Activated T-cell treated with anti-CD3 and anti-CD28 coated beads, Interleukin-2, amount 50 U/mL, for 4 hours (primary cell): ENCODE results near the gene AKR1C8. TPM values are rescaled to one million over a fixed set of nuclear protein-coding genes. Genes with fewer than 3 reads are reported as not detected.
"Not testable (repeated sequence)": the region's sequence is repeated elsewhere in the genome, so short reads cannot be mapped to it uniquely, and the experiment has no call there.

Source experiments
- ATAC-seq, 2 donors: fragments of 200-7000 bp; cut with Tn5 transposase; one replicate each; pipeline ENCODE4 v1.10.0; 2021
- DNase-seq: peaks from one replicate; pipeline ENCODE4 v3.0.0-alpha.2; 2020
- H3K27me3 Mint-ChIP-seq: one replicate; pipeline ENCODE4 v1.8.0; 2021; ENCODE audit warnings: low read depth, mixed read lengths
- H3K36me3 Mint-ChIP-seq: one replicate; pipeline ENCODE4 v1.8.0; 2022; ENCODE audit warnings: mixed read lengths; ENCODE audit not compliant: insufficient read depth
- H3K4me1 Mint-ChIP-seq: one replicate; pipeline ENCODE4 v1.8.0; 2021; ENCODE audit warnings: low read depth, mixed read lengths
- H3K4me3 Mint-ChIP-seq: one replicate; pipeline ENCODE4 v1.8.0; 2021; ENCODE audit warnings: mild to moderate bottlenecking, moderate library complexity, mixed read lengths
- H3K9me3 Mint-ChIP-seq: one replicate; pipeline ENCODE4 v1.8.0; 2021; ENCODE audit warnings: mixed read lengths
- total RNA-seq, 3 donors: library from RNA; stranded (reverse); gene quantifications; one replicate each; pipeline ENCODE4 v1.2.1, GENCODE V29; 2021

AKR1C8 gene
- total RNA-seq = not detected

- DNase-seq = no peak
- H3K9me3 Mint-ChIP-seq = no peaks in the 10 kb centered on the region
- ATAC-seq = no peak
- no peak within 1 kb of the TSS for H3K4me3 Mint-ChIP-seq
- no peaks in the 10 kb centered on the region for H3K4me1 Mint-ChIP-seq
- peaks cover 10% of the 10 kb centered on the region for H3K27me3 Mint-ChIP-seq
- no peaks in the 10 kb centered on the region for H3K36me3 Mint-ChIP-seq
Measured at GRCh38 chr10:5184987-5185775, at the start of gene AKR1C8. Gene AKR1C8, minus strand, starts transcription at chr10:5185150. Its CDS starts 46 bp downstream, at chr10:5185104.

- Mint-ChIP-seq H3K4me3 (no peak overlapping the region), H3K36me3 (peaks cover 2% of the 10 kb centered on the region), H3K27me3 (peaks cover 4% of the 10 kb centered on the region), H3K4me1 (no peaks in the 10 kb centered on the region), H3K9me3 (peaks cover 16% of the 10 kb centered on the region)
- no peak for DNase-seq
- no peak for ATAC-seq
Measured at GRCh38 chr10:5234106-5234860, 49.3 kb upstream of the AKR1C8 start.

GRCh38 chr10:5233324-5233723 lies 48.4 kb upstream of the AKR1C8 start:
- Mint-ChIP-seq H3K4me1 (no peaks in the 10 kb centered on the region), H3K36me3 (peaks cover 2% of the 10 kb centered on the region), H3K9me3 (peaks cover 16% of the 10 kb centered on the region), H3K27me3 (peaks cover 4% of the 10 kb centered on the region), H3K4me3 (no peak overlapping the region)
- no peak for DNase-seq
- ATAC-seq = no peak

GRCh38 chr10:5229019-5229418 lies 44.1 kb upstream of the AKR1C8 start:
- ATAC-seq = no peak
- H3K4me1 Mint-ChIP-seq = no peaks in the 10 kb centered on the region

GRCh38 chr10:5222942-5223341 lies 38.0 kb upstream of the AKR1C8 start:
- ATAC-seq, H3K36me3 Mint-ChIP-seq, H3K4me3 Mint-ChIP-seq, DNase-seq, H3K9me3 Mint-ChIP-seq, H3K27me3 Mint-ChIP-seq, H3K4me1 Mint-ChIP-seq: not testable (repeated sequence)

More at GRCh38 chr10:5229019-5229418, 44.1 kb upstream of the AKR1C8 start:
- Mint-ChIP-seq H3K4me3 (no peak overlapping the region), H3K27me3 (no peaks in the 10 kb centered on the region), H3K9me3 (no peaks in the 10 kb centered on the region), H3K36me3 (no peaks in the 10 kb centered on the region)
- no peak for DNase-seq

- no peaks in the 10 kb centered on the region for H3K4me1 Mint-ChIP-seq
- ATAC-seq = no peak
- peaks cover 3% of the 10 kb centered on the region for H3K27me3 Mint-ChIP-seq
- no peak for DNase-seq
- H3K4me3 Mint-ChIP-seq = no peak overlapping the region
- H3K36me3 Mint-ChIP-seq = no peaks in the 10 kb centered on the region
- no peaks in the 10 kb centered on the region for H3K9me3 Mint-ChIP-seq
Measured at GRCh38 chr10:5219262-5219661, 34.3 kb upstream of the AKR1C8 start.

- Mint-ChIP-seq H3K9me3 (peaks cover 3% of the 10 kb centered on the region), H3K27me3 (no peaks in the 10 kb centered on the region), H3K36me3 (no peaks in the 10 kb centered on the region), H3K4me1 (no peaks in the 10 kb centered on the region), H3K4me3 (no peak overlapping the region)
- DNase-seq (no peak), ATAC-seq (no peak)
Measured at GRCh38 chr10:5216801-5217200, 31.9 kb upstream of the AKR1C8 start.

GRCh38 chr10:5211696-5212536 lies 27.0 kb upstream of the AKR1C8 start:
- no peak for DNase-seq
- no peak overlapping the region for H3K4me3 Mint-ChIP-seq
- H3K4me1 Mint-ChIP-seq = no peaks in the 10 kb centered on the region
- H3K36me3 Mint-ChIP-seq = no peaks in the 10 kb centered on the region
- no peaks in the 10 kb centered on the region for H3K27me3 Mint-ChIP-seq
- no peak for ATAC-seq
- H3K9me3 Mint-ChIP-seq = peaks cover 8% of the 10 kb centered on the region

GRCh38 chr10:5210261-5210660 lies 25.3 kb upstream of the AKR1C8 start:
- ATAC-seq, DNase-seq, H3K27me3 Mint-ChIP-seq, H3K36me3 Mint-ChIP-seq, H3K4me1 Mint-ChIP-seq, H3K9me3 Mint-ChIP-seq, H3K4me3 Mint-ChIP-seq: not testable (repeated sequence)

- H3K9me3 Mint-ChIP-seq, H3K27me3 Mint-ChIP-seq, ATAC-seq, H3K4me3 Mint-ChIP-seq, H3K4me1 Mint-ChIP-seq, DNase-seq, H3K36me3 Mint-ChIP-seq: not testable (repeated sequence)
Measured at GRCh38 chr10:5209776-5210175, 24.8 kb upstream of the AKR1C8 start.

- Mint-ChIP-seq H3K9me3 (peaks cover 19% of the 10 kb centered on the region), H3K27me3 (peaks cover 9% of the 10 kb centered on the region), H3K4me3 (no peak overlapping the region), H3K36me3 (peaks cover 1% of the 10 kb centered on the region), H3K4me1 (no peaks in the 10 kb centered on the region)
- DNase-seq = no peak
- no peak for ATAC-seq
Measured at GRCh38 chr10:5206799-5207198, 21.8 kb upstream of the AKR1C8 start.

- no peak for DNase-seq
- peaks cover 20% of the 10 kb centered on the region for H3K9me3 Mint-ChIP-seq
- no peaks in the 10 kb centered on the region for H3K4me1 Mint-ChIP-seq
- ATAC-seq = no peak
- no peak overlapping the region for H3K4me3 Mint-ChIP-seq
- H3K27me3 Mint-ChIP-seq = no peaks in the 10 kb centered on the region
- peaks cover 1% of the 10 kb centered on the region for H3K36me3 Mint-ChIP-seq
Measured at GRCh38 chr10:5199398-5199797, 14.4 kb upstream of the AKR1C8 start.

GRCh38 chr10:5198386-5198785 lies 13.4 kb upstream of the AKR1C8 start:
- no peak for ATAC-seq
- peaks cover 1% of the 10 kb centered on the region for H3K36me3 Mint-ChIP-seq
- peaks cover 14% of the 10 kb centered on the region for H3K9me3 Mint-ChIP-seq
- H3K27me3 Mint-ChIP-seq = no peaks in the 10 kb centered on the region
- no peaks in the 10 kb centered on the region for H3K4me1 Mint-ChIP-seq
- H3K4me3 Mint-ChIP-seq = no peak overlapping the region
- no peak for DNase-seq

- H3K4me1 Mint-ChIP-seq = no peaks in the 10 kb centered on the region
- no peaks in the 10 kb centered on the region for H3K36me3 Mint-ChIP-seq
- H3K4me3 Mint-ChIP-seq = no peak within 1 kb of the TSS
- no peak for ATAC-seq
- DNase-seq = no peak
- peaks cover 5% of the 10 kb centered on the region for H3K9me3 Mint-ChIP-seq
- no peaks in the 10 kb centered on the region for H3K27me3 Mint-ChIP-seq
Measured at GRCh38 chr10:5196702-5197113, 11.8 kb upstream of the AKR1C8 start, which contains the start of gene AKR1C4. Gene AKR1C4, plus strand, starts transcription at chr10:5196837. Its CDS starts 31 bp downstream, at chr10:5196868.
